ENCODE results near the gene NDRG2.

The NDRG2 gene

GRCh38 chr14:20999591-20999990 is 25.3 kb downstream of the NDRG2 start:
- peaks cover 48% of the 10 kb centered on the region for H3K4me1 ChIP-seq
- no peaks in the 10 kb centered on the region for H3K9me3 ChIP-seq (ENCODE audit: control insufficient read depth, low read length)
- no peak overlapping the region for H3K9ac ChIP-seq
- H2AFZ ChIP-seq: peak overlapping the region; percentile 44
- TF ChIP-seq, protein P1, sequence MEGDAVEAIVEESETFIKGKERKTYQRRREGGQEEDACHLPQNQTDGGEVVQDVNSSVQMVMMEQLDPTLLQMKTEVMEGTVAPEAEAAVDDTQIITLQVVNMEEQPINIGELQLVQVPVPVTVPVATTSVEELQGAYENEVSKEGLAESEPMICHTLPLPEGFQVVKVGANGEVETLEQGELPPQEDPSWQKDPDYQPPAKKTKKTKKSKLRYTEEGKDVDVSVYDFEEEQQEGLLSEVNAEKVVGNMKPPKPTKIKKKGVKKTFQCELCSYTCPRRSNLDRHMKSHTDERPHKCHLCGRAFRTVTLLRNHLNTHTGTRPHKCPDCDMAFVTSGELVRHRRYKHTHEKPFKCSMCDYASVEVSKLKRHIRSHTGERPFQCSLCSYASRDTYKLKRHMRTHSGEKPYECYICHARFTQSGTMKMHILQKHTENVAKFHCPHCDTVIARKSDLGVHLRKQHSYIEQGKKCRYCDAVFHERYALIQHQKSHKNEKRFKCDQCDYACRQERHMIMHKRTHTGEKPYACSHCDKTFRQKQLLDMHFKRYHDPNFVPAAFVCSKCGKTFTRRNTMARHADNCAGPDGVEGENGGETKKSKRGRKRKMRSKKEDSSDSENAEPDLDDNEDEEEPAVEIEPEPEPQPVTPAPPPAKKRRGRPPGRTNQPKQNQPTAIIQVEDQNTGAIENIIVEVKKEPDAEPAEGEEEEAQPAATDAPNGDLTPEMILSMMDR (IDR thresholded peaks at IDR 0.05): no peak
- H3K36me3 ChIP-seq (ENCODE audit: control insufficient read depth, insufficient read depth, low read length): no peaks in the 10 kb centered on the region
- no peaks in the 10 kb centered on the region for H3K79me2 ChIP-seq
- H3K27ac ChIP-seq: peak overlapping the region; percentile 63
- H3K4me2 ChIP-seq (ENCODE audit: low read length): no peak overlapping the region
- H3K27me3 ChIP-seq (ENCODE audit: control insufficient read depth, insufficient read depth, low read length): no peaks in the 10 kb centered on the region
- H3K4me3 ChIP-seq (ENCODE audit: low read depth, low read length): no peak overlapping the region

GRCh38 chr14:20998674-20999366 is 26.0 kb downstream of the NDRG2 start, which contains the start of gene SLC39A2:
TSS of gene SLC39A2 (plus strand) at chr14:20999293. CDS start at chr14:20999447, 154 bp downstream.
- peak within 1 kb of the TSS; percentile 63 for H3K27ac ChIP-seq
- no peaks in the 10 kb centered on the region for H3K9me3 ChIP-seq (ENCODE audit: control insufficient read depth, low read length)
- H2AFZ ChIP-seq: peak within 1 kb of the TSS; percentile 44
- TF ChIP-seq, protein P1 (IDR thresholded peaks at IDR 0.05): no peak
- H3K79me2 ChIP-seq: no peaks in the 10 kb centered on the region
- peaks cover 43% of the 10 kb centered on the region for H3K4me1 ChIP-seq
- peak within 1 kb of the TSS; percentile 18 for H3K4me2 ChIP-seq (ENCODE audit: low read length)
- H3K9ac ChIP-seq: no peak within 1 kb of the TSS
- H3K4me3 ChIP-seq (ENCODE audit: low read depth, low read length): no peak within 1 kb of the TSS
- no peaks in the 10 kb centered on the region for H3K27me3 ChIP-seq (ENCODE audit: control insufficient read depth, insufficient read depth, low read length)
- no peaks in the 10 kb centered on the region for H3K36me3 ChIP-seq (ENCODE audit: control insufficient read depth, insufficient read depth, low read length)

DNA sequence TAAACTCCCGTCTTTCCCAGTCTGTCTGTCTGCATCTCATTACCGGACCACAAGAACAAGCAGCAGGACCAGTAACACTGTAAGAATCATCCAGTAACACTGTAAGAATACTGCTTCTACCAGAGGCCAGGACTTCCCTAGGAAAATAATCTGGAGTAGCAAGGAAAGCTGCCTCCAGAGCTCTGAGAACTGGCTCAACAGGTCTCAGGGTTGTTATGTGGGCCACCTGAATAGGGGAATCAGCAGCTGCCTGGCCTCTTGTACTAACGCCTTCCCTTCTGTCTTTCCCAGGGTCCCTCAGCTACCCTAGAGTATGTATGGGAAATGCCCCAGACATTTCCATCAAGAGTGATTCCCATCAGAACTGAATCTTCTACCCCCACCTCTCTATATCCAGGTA is 26.7 kb downstream of the NDRG2 start:
- H3K4me1 ChIP-seq: peaks cover 37% of the 10 kb centered on the region
- no peak overlapping the region for H3K4me2 ChIP-seq (ENCODE audit: low read length)
- no peak overlapping the region for H3K9ac ChIP-seq
- TF ChIP-seq, protein P1 (IDR thresholded peaks at IDR 0.05): no peak
- H2AFZ ChIP-seq: no peak overlapping the region
- no peaks in the 10 kb centered on the region for H3K79me2 ChIP-seq
- no peak overlapping the region for H3K4me3 ChIP-seq (ENCODE audit: low read depth, low read length)
- H3K27ac ChIP-seq: peak overlapping the region; percentile 63
- no peaks in the 10 kb centered on the region for H3K9me3 ChIP-seq (ENCODE audit: control insufficient read depth, low read length)
- no peaks in the 10 kb centered on the region for H3K36me3 ChIP-seq (ENCODE audit: control insufficient read depth, insufficient read depth, low read length)
- H3K27me3 ChIP-seq (ENCODE audit: control insufficient read depth, insufficient read depth, low read length): no peaks in the 10 kb centered on the region

DNA sequence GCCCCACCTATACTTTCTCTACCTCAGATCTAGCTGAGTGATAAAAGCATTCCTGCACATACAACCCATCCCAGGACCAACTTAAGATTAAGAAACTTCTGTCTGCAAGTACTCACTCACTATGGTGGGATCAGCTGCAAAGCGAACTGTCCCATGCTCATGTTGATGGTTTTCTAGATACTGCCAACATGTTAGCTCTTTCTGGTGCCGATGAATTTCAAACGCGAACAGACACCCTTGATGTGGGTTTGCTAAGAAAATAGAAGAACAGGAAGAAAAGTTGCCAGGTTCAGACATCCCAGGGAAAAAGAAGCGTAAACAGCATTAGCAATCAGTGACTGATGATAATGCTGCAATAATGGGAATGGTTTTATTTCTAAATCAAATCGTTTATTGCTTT is 27.3 kb downstream of the NDRG2 start:
- Histone ChIP-seq H3K9ac (no peak overlapping the region), H3K9me3 (ENCODE audit: control insufficient read depth, low read length) (no peaks in the 10 kb centered on the region), H2AFZ (no peak overlapping the region), H3K4me3 (ENCODE audit: low read depth, low read length) (no peak overlapping the region), H3K79me2 (no peaks in the 10 kb centered on the region), H3K36me3 (ENCODE audit: control insufficient read depth, insufficient read depth, low read length) (no peaks in the 10 kb centered on the region), H3K27me3 (ENCODE audit: control insufficient read depth, insufficient read depth, low read length) (no peaks in the 10 kb centered on the region), H3K4me1 (peaks cover 31% of the 10 kb centered on the region), H3K27ac (no peak overlapping the region), H3K4me2 (ENCODE audit: low read length) (no peak overlapping the region)
- TF ChIP-seq, protein P1 (IDR thresholded peaks at IDR 0.05): no peak

DNA sequence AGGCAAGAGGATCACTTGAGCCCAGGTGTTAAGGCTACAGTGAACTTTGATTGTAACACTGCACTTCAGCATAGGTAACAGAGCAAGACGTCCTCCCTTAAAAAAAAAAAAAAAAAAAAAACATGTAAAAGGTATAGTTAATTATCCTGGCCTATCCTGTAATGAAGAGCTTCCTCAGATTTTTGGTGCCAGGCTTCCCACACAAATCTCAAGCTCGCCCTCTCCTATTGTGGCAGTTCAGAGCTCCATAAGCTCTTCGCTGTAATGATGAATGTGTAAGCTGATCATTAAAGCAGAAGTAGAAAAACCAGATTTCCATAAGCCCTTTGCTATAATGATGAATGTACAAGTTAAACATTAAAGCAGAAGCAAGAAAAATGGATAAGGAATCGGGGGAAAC is 27.7 kb downstream of the NDRG2 start:
- Histone ChIP-seq H2AFZ (no peak overlapping the region), H3K27me3 (ENCODE audit: control insufficient read depth, insufficient read depth, low read length) (no peaks in the 10 kb centered on the region), H3K9ac (no peak overlapping the region), H3K36me3 (ENCODE audit: control insufficient read depth, insufficient read depth, low read length) (no peaks in the 10 kb centered on the region), H3K4me3 (ENCODE audit: low read depth, low read length) (no peak overlapping the region), H3K9me3 (ENCODE audit: control insufficient read depth, low read length) (no peaks in the 10 kb centered on the region), H3K4me2 (ENCODE audit: low read length) (no peak overlapping the region), H3K79me2 (no peaks in the 10 kb centered on the region), H3K27ac (no peak overlapping the region), H3K4me1 (peaks cover 27% of the 10 kb centered on the region)
- TF ChIP-seq, protein P1 (IDR thresholded peaks at IDR 0.05): no peak

All from parathyroid adenoma (tissue), 2 donors.